SK-N-SH (cell line): Measurements from ENCODE around the gene CEP57. TPM values are rescaled to one million over a fixed set of nuclear protein-coding genes. Genes with fewer than 3 reads are reported as not detected.
"Not testable (repeated sequence)": the region's sequence is repeated elsewhere in the genome, so short reads cannot be mapped to it uniquely, and the experiment has no call there.

Experiments
- CTCF ChIA-PET: fragments of 300-600, 350-600 bp; formaldehyde crosslinking; extraction: SDS; loops from one replicate; lab custom pipeline; 2021; lab: Yijun Ruan, JAX
- POLR2A ChIA-PET: fragments of 350-600 bp; sonication (Branson Sonifier 250); formaldehyde crosslinking; extraction: SDS; loops from one replicate; lab custom pipeline; 2020; ENCODE audit warnings: antibody characterized with exemption, inconsistent platforms; lab: Yijun Ruan, JAX
- DNase-seq: peaks from one replicate; pipeline ENCODE4 v3.0.0; 2012
- H2AFZ ChIP-seq: fragments of 200-600 bp; sonication (generic); 2 replicates; pipeline ENCODE4 v1.8.1; 2016; ENCODE audit warnings: antibody characterized with exemption, mild to moderate bottlenecking, low read depth
- H3F3A ChIP-seq: fragments of 200-600 bp; sonication (generic); replicated peaks from 2 replicates; pipeline ENCODE3; 2016; ENCODE audit warnings: antibody characterized with exemption, mild to moderate bottlenecking; ENCODE audit not compliant: insufficient read depth
- H3K27ac ChIP-seq, 2 experiments: fragments of 200-500 bp in 1 of 2; fragments of 200-600 bp in 1 of 2; sonication (Bioruptor generic) in 1 of 2; sonication (generic), shearing (Covaris generic) in 1 of 2; 2 replicates each; pipeline versions ENCODE4 v1.5.1 to v1.6.1; 2014 to 2016; ENCODE audit warnings: low read depth in 2 of 2, inconsistent platforms in 1 of 2, low read length in 1 of 2, mild to moderate bottlenecking in 1 of 2, mixed read lengths in 1 of 2
- H3K27me3 ChIP-seq: fragments of 200-600 bp; sonication (generic), shearing (Covaris generic); 2 replicates; pipeline ENCODE4 v1.6.1; 2016; ENCODE audit warnings: mixed run types; ENCODE audit not compliant: insufficient read depth
- H3K36me3 ChIP-seq, 2 experiments: fragments of 200-500 bp in 1 of 2; fragments of 200-600 bp in 1 of 2; sonication (Bioruptor generic) in 1 of 2; sonication (generic) in 1 of 2; replicated peaks in 1 of 2; 2 replicates each; pipeline versions ENCODE3 to v1.5.1; 2014 to 2016; ENCODE audit warnings: low read length in 1 of 2, mild to moderate bottlenecking in 1 of 2; ENCODE audit not compliant: insufficient read depth in 2 of 2, control insufficient read depth in 1 of 2
- H3K4me1 ChIP-seq, 2 experiments: fragments of 200-500 bp in 1 of 2; fragments of 200-600 bp in 1 of 2; sonication (Bioruptor generic) in 1 of 2; sonication (generic), shearing (Covaris generic) in 1 of 2; 2 replicates each; pipeline versions ENCODE4 v1.5.1 to v1.6.1; 2014 to 2016; ENCODE audit warnings: low read depth in 1 of 2, low read length in 1 of 2, mixed run types in 1 of 2; ENCODE audit not compliant: insufficient read depth in 2 of 2, control insufficient read depth in 1 of 2
- H3K4me2 ChIP-seq: fragments of 200-600 bp; sonication (generic), shearing (Covaris generic); 2 replicates; pipeline ENCODE4 v1.6.1; 2017; ENCODE audit warnings: mixed run types
- H3K4me3 ChIP-seq, 2 experiments: fragments of 200-500 bp in 1 of 2; fragments of 200-600 bp in 1 of 2; sonication (Bioruptor generic) in 1 of 2; sonication (generic), shearing (Covaris generic) in 1 of 2; 2 replicates each; pipeline versions ENCODE4 v1.5.1 to v1.8.1; 2014 to 2016; ENCODE audit warnings: low read depth in 2 of 2, inconsistent platforms in 1 of 2, low read length in 1 of 2, mild to moderate bottlenecking in 1 of 2, mixed read lengths in 1 of 2, moderate library complexity in 1 of 2
- H3K79me2 ChIP-seq: fragments of 200-600 bp; sonication (generic); 2 replicates; pipeline ENCODE4 v1.8.1; 2017; ENCODE audit warnings: mild to moderate bottlenecking; ENCODE audit not compliant: insufficient read depth
- H3K9ac ChIP-seq: fragments of 200-600 bp; sonication (generic); 2 replicates; pipeline ENCODE4 v1.6.1; 2017; ENCODE audit warnings: mixed run types
- H3K9me2 ChIP-seq: fragments of 200-600 bp; sonication (generic); 2 replicates; pipeline ENCODE4 v1.6.1; 2017; ENCODE audit warnings: mixed run types
- H3K9me3 ChIP-seq: fragments of 200-600 bp; sonication (generic); 2 replicates; pipeline ENCODE4 v1.6.1; 2017; ENCODE audit warnings: mixed run types, mild to moderate bottlenecking, moderate library complexity
- H4K20me1 ChIP-seq: fragments of 200-600 bp; sonication (generic); 2 replicates; pipeline ENCODE4 v1.6.1; 2017; ENCODE audit warnings: mild to moderate bottlenecking, mixed run types; ENCODE audit not compliant: insufficient read depth
- EP300 ChIP-seq, 2 experiments: IDR thresholded peaks; 2 replicates each; pipeline versions ENCODE4 v1.4.0 to v1.6.1; 2012; ENCODE audit warnings: borderline replicate concordance in 1 of 2, low read depth in 1 of 2, low read length in 1 of 2
- EZH2phosphoT487 ChIP-seq: fragments of 200-600 bp; sonication (generic); IDR thresholded peaks from 2 replicates; pipeline ENCODE4 v1.6.1; 2017; ENCODE audit warnings: low read depth, mixed run types, mild to moderate bottlenecking, antibody characterized with exemption, moderate library complexity, borderline replicate concordance
- FOSL2 ChIP-seq: IDR thresholded peaks from 2 replicates; pipeline ENCODE4 v1.4.0; 2012; ENCODE audit warnings: low read depth, mild to moderate bottlenecking, moderate library complexity, borderline replicate concordance
- FOXM1 ChIP-seq: IDR thresholded peaks from 2 replicates; pipeline ENCODE4 v1.4.0; 2012; ENCODE audit warnings: low read depth, mild to moderate bottlenecking
- GATA2 ChIP-seq: sonication (generic); formaldehyde crosslinking; IDR thresholded peaks from 2 replicates; pipeline ENCODE4 v1.5.0; 2020; ENCODE audit warnings: mild to moderate bottlenecking, missing genetic modification reagents
- IRF3 ChIP-seq: fragments of 150-350 bp; IDR thresholded peaks from 2 replicates; pipeline ENCODE4 v1.6.1; 2016; ENCODE audit warnings: mild to moderate bottlenecking, low read depth, low read length
- JUND ChIP-seq: IDR thresholded peaks from 2 replicates; pipeline ENCODE4 v1.4.0; 2012
- MAX ChIP-seq: IDR thresholded peaks from 2 replicates; pipeline ENCODE4 v1.4.0; 2012; ENCODE audit warnings: low read depth
- MXI1 ChIP-seq: IDR thresholded peaks from 2 replicates; pipeline ENCODE4 v1.6.1; 2012; ENCODE audit warnings: mild to moderate bottlenecking, low read depth, low read length, improper control_type of control experiment
- NFIC ChIP-seq: IDR thresholded peaks from 2 replicates; pipeline ENCODE4 v1.4.0; 2012; ENCODE audit warnings: borderline replicate concordance
- POLR2AphosphoS5 ChIP-seq: IDR thresholded peaks from 2 replicates; pipeline ENCODE4 v1.6.1; 2012; ENCODE audit warnings: low read depth, low read length
- RFX5 ChIP-seq: IDR thresholded peaks from 2 replicates; pipeline ENCODE4 v1.6.1; 2012; ENCODE audit warnings: mild to moderate bottlenecking, improper control_type of control experiment, low read length
- RXRA ChIP-seq: IDR thresholded peaks from 2 replicates; pipeline ENCODE4 v1.4.0; 2012; ENCODE audit warnings: low read depth, mild to moderate bottlenecking, borderline replicate concordance
- SMC3 ChIP-seq: IDR thresholded peaks from 2 replicates; pipeline ENCODE4 v1.6.1; 2012; ENCODE audit warnings: low read depth, low read length, improper control_type of control experiment
- TAF1 ChIP-seq: IDR thresholded peaks from 2 replicates; pipeline ENCODE4 v1.6.1; 2012; ENCODE audit warnings: low read depth, mild to moderate bottlenecking, low read length, moderate library complexity, borderline replicate concordance
- TEAD4 ChIP-seq: IDR thresholded peaks from 2 replicates; pipeline ENCODE4 v1.4.0; 2012; ENCODE audit warnings: mild to moderate bottlenecking, borderline replicate concordance; ENCODE audit not compliant: insufficient read depth
- WGBS: methylation state at CpG from one replicate; pipeline ENCODE4 v1.1.6; 2017; ENCODE audit warnings: low lambda C conversion rate; 5-methylcytosine and 5-hydroxymethylcytosine counted together
- polyA plus RNA-seq, 3 experiments: library from polyadenylated mRNA; depleted of rRNA; stranded (reverse); fragments of >200 nt; gene quantifications; 2 replicates each; pipeline ENCODE4 v1.2.3, GENCODE V29; 2012
- TF ChIP-seq, protein P1 (sequence below): IDR thresholded peaks from 2 replicates; pipeline ENCODE4 v1.6.1; 2012; ENCODE audit warnings: mild to moderate bottlenecking, low read depth, low read length, moderate library complexity
- TF ChIP-seq, protein P2 (sequence below): fragments of 150-350 bp; IDR thresholded peaks from 2 replicates; pipeline ENCODE4 v1.6.1; 2017; ENCODE audit warnings: antibody characterized with exemption, low read length, low read depth, borderline replicate concordance
- TF ChIP-seq, protein P3 (sequence below): fragments of 200-600 bp; sonication (generic); IDR thresholded peaks from 2 replicates; pipeline ENCODE4 v1.6.1; 2017; ENCODE audit warnings: antibody characterized with exemption, mild to moderate bottlenecking, moderate library complexity
- TF ChIP-seq, protein P4 (sequence below): IDR thresholded peaks from 2 replicates; pipeline ENCODE4 v1.4.0; 2012; ENCODE audit warnings: low read depth, borderline replicate concordance

The CEP57 gene
- polyA plus RNA-seq, 1 of the 3 experiments (the other 2 are of a cell fraction): 12.2 TPM

GRCh38 chr11:95853862-95854261 is 63.6 kb downstream of the CEP57 start:
- H3K27ac ChIP-seq: no peak overlapping the region
- no peak overlapping the region for H2AFZ ChIP-seq
- H3K27me3 ChIP-seq: no peaks in the 10 kb centered on the region
- ChIA-PET CTCF (no interaction called here), POLR2A (no interaction called here)
- no peaks in the 10 kb centered on the region for H3K9me3 ChIP-seq
- H3K4me2 ChIP-seq: no peak overlapping the region
- H3K79me2 ChIP-seq: no peaks in the 10 kb centered on the region
- DNase-seq: no peak
- peaks cover 45 to 48% of the 10 kb centered on the region in 2 experiments for H3K36me3 ChIP-seq
- peaks cover 28% of the 10 kb centered on the region for H3F3A ChIP-seq
- H3K9ac ChIP-seq: no peak overlapping the region
- peaks cover 0 to 6% of the 10 kb centered on the region in 2 experiments; a peak in 2 of 4 replicates for H3K4me1 ChIP-seq
- no peaks in the 10 kb centered on the region for H4K20me1 ChIP-seq
- H3K4me3 ChIP-seq: no peak overlapping the region
- TF ChIP-seq, protein P1, sequence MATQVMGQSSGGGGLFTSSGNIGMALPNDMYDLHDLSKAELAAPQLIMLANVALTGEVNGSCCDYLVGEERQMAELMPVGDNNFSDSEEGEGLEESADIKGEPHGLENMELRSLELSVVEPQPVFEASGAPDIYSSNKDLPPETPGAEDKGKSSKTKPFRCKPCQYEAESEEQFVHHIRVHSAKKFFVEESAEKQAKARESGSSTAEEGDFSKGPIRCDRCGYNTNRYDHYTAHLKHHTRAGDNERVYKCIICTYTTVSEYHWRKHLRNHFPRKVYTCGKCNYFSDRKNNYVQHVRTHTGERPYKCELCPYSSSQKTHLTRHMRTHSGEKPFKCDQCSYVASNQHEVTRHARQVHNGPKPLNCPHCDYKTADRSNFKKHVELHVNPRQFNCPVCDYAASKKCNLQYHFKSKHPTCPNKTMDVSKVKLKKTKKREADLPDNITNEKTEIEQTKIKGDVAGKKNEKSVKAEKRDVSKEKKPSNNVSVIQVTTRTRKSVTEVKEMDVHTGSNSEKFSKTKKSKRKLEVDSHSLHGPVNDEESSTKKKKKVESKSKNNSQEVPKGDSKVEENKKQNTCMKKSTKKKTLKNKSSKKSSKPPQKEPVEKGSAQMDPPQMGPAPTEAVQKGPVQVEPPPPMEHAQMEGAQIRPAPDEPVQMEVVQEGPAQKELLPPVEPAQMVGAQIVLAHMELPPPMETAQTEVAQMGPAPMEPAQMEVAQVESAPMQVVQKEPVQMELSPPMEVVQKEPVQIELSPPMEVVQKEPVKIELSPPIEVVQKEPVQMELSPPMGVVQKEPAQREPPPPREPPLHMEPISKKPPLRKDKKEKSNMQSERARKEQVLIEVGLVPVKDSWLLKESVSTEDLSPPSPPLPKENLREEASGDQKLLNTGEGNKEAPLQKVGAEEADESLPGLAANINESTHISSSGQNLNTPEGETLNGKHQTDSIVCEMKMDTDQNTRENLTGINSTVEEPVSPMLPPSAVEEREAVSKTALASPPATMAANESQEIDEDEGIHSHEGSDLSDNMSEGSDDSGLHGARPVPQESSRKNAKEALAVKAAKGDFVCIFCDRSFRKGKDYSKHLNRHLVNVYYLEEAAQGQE: no peak
- TF ChIP-seq MAX: no peak
- TF ChIP-seq GATA2: no peak
- TF ChIP-seq, protein P2, sequence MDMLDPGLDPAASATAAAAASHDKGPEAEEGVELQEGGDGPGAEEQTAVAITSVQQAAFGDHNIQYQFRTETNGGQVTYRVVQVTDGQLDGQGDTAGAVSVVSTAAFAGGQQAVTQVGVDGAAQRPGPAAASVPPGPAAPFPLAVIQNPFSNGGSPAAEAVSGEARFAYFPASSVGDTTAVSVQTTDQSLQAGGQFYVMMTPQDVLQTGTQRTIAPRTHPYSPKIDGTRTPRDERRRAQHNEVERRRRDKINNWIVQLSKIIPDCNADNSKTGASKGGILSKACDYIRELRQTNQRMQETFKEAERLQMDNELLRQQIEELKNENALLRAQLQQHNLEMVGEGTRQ: no peak
- TF ChIP-seq RXRA: no peak
- no peak for TF ChIP-seq TAF1
- no peak for TF ChIP-seq MXI1
- TF ChIP-seq TEAD4: no peak
- no peak for TF ChIP-seq EP300 (IDR thresholded peaks at IDR 0.05; ENCODE audit: borderline replicate concordance in 1 of 2, low read depth in 1 of 2, low read length in 1 of 2)
- TF ChIP-seq, protein P3, sequence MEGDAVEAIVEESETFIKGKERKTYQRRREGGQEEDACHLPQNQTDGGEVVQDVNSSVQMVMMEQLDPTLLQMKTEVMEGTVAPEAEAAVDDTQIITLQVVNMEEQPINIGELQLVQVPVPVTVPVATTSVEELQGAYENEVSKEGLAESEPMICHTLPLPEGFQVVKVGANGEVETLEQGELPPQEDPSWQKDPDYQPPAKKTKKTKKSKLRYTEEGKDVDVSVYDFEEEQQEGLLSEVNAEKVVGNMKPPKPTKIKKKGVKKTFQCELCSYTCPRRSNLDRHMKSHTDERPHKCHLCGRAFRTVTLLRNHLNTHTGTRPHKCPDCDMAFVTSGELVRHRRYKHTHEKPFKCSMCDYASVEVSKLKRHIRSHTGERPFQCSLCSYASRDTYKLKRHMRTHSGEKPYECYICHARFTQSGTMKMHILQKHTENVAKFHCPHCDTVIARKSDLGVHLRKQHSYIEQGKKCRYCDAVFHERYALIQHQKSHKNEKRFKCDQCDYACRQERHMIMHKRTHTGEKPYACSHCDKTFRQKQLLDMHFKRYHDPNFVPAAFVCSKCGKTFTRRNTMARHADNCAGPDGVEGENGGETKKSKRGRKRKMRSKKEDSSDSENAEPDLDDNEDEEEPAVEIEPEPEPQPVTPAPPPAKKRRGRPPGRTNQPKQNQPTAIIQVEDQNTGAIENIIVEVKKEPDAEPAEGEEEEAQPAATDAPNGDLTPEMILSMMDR: no peak
- TF ChIP-seq EZH2phosphoT487: no peak
- no peak for TF ChIP-seq FOSL2
- no peak for TF ChIP-seq POLR2AphosphoS5
- TF ChIP-seq FOXM1: no peak
- no peak for TF ChIP-seq SMC3
- TF ChIP-seq, protein P4, sequence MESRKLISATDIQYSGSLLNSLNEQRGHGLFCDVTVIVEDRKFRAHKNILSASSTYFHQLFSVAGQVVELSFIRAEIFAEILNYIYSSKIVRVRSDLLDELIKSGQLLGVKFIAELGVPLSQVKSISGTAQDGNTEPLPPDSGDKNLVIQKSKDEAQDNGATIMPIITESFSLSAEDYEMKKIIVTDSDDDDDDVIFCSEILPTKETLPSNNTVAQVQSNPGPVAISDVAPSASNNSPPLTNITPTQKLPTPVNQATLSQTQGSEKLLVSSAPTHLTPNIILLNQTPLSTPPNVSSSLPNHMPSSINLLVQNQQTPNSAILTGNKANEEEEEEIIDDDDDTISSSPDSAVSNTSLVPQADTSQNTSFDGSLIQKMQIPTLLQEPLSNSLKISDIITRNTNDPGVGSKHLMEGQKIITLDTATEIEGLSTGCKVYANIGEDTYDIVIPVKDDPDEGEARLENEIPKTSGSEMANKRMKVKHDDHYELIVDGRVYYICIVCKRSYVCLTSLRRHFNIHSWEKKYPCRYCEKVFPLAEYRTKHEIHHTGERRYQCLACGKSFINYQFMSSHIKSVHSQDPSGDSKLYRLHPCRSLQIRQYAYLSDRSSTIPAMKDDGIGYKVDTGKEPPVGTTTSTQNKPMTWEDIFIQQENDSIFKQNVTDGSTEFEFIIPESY: no peak
- TF ChIP-seq JUND: no peak
- TF ChIP-seq RFX5: no peak
- TF ChIP-seq IRF3: no peak
- TF ChIP-seq NFIC: no peak
- WGBS: 100% methylated on average over 2 of the region's 2 CpGs
- H3K9me2 ChIP-seq: no peaks in the 10 kb centered on the region

GRCh38 chr11:95854362-95854761 is 64.1 kb downstream of the CEP57 start:
- CTCF ChIA-PET: interaction anchor here (3.2 kb wide), 1 partner anchor 18 kb away, joined by 12 read pairs; no protein-coding TSS in a partner anchor
- H3K27ac ChIP-seq, H3K9me2 ChIP-seq, H3K27me3 ChIP-seq, DNase-seq, H4K20me1 ChIP-seq, H3K9ac ChIP-seq, H2AFZ ChIP-seq, H3K4me1 ChIP-seq, H3K9me3 ChIP-seq, H3K4me3 ChIP-seq, POLR2A ChIA-PET, H3K79me2 ChIP-seq, H3K4me2 ChIP-seq: not testable (repeated sequence)
- whole genome bisulfite sequencing: 97% methylated on average over 5 of the region's 5 CpGs
- peaks cover 23% of the 10 kb centered on the region for H3F3A ChIP-seq
- H3K36me3 ChIP-seq: peaks cover 47 to 50% of the 10 kb centered on the region in 2 experiments
